Anterior cingulate cortex (tissue), 58 donors: ENCODE measurements around the gene TXNRD2.
"Not testable (repeated sequence)": the region's sequence is repeated elsewhere in the genome, so short reads cannot be mapped to it uniquely, and the experiment has no call there.

Source experiments
- DNase-seq, 58 donors: peaks; one replicate each; lab custom pipeline; 2025; lab: John Stamatoyannopoulos, UW

TXNRD2 gene

GRCh38 chr22:19895160-19895849 is 46.3 kb downstream of the TXNRD2 start:
- no peak for DNase-seq

- no peak for DNase-seq
Observed at GRCh38 chr22:19893363-19893762, 48.3 kb downstream of the TXNRD2 start.

GRCh38 chr22:19892925-19893324 is 48.7 kb downstream of the TXNRD2 start:
- no peak for DNase-seq

- DNase-seq: peak in 3 of 58 donors; percentile 10 to 31 (median 25)
Observed at GRCh38 chr22:19892257-19892879, 49.2 kb downstream of the TXNRD2 start.

- peak in 1 of 58 donors; percentile 30 for DNase-seq
Observed at GRCh38 chr22:19891317-19892256, 50.0 kb downstream of the TXNRD2 start.

- peak in 1 of 58 donors; percentile 14 for DNase-seq
Observed at GRCh38 chr22:19890502-19891316, 50.9 kb downstream of the TXNRD2 start.

- DNase-seq: no peak
Observed at GRCh38 chr22:19889951-19890350, 51.7 kb downstream of the TXNRD2 start.

GRCh38 chr22:19888131-19888746 is 53.4 kb downstream of the TXNRD2 start:
- no peak for DNase-seq

GRCh38 chr22:19887256-19887985 is 54.2 kb downstream of the TXNRD2 start:
- DNase-seq: no peak

- DNase-seq: no peak
Observed at GRCh38 chr22:19886605-19887255, 54.9 kb downstream of the TXNRD2 start.

GRCh38 chr22:19885841-19886592 is 55.6 kb downstream of the TXNRD2 start:
- no peak for DNase-seq

GRCh38 chr22:19884954-19885751 is 56.5 kb downstream of the TXNRD2 start:
- DNase-seq: no peak

- DNase-seq: no peak
Observed at GRCh38 chr22:19884161-19884953, 57.3 kb downstream of the TXNRD2 start.

- not testable (repeated sequence) for DNase-seq
Observed at GRCh38 chr22:19883446-19883845, 58.2 kb downstream of the TXNRD2 start.

GRCh38 chr22:19882446-19883381 is 58.9 kb downstream of the TXNRD2 start:
- DNase-seq: no peak
